IMR-90 (cell line): ENCODE data around the gene USP16. TPM values are rescaled to one million over a fixed set of nuclear protein-coding genes. Genes with fewer than 3 reads are reported as not detected.

Experiments
- ATAC-seq: fragments of 200-7000 bp; cut with Tn5 transposase; 2 replicates; pipeline ENCODE4 v1.9.1; 2020; ENCODE audit warnings: low read depth, mild to moderate bottlenecking, moderate library complexity
- BruUV-seq: library from RNA; stranded (reverse); fragments of 400-500 nt; replicated peaks from 2 replicates; lab custom pipeline; 2021; lab: Mats Ljungman, UMichigan
- CTCF ChIA-PET: fragments of 300-600 bp; formaldehyde crosslinking; extraction: SDS; loops from one replicate; lab custom pipeline; 2021; ENCODE audit warnings: antibody characterized with exemption; lab: Yijun Ruan, JAX
- POLR2A ChIA-PET: fragments of 300-600 bp; sonication (Branson Sonifier 250); formaldehyde crosslinking; loops from one replicate; lab custom pipeline; 2022; ENCODE audit warnings: antibody characterized with exemption; ENCODE audit not compliant: unreplicated experiment; lab: Charles Lee
- DNase-seq: peaks from one replicate; pipeline ENCODE4 v3.0.0; 2013
- H2AFZ ChIP-seq: replicated peaks from 2 replicates; pipeline ENCODE3; 2013; ENCODE audit warnings: low read length, mild to moderate bottlenecking; ENCODE audit not compliant: poor library complexity
- H2AK5ac ChIP-seq: 2 replicates; pipeline ENCODE4 v1.6.1; 2013; ENCODE audit warnings: low read depth, low read length, inconsistent platforms
- H2AK9ac ChIP-seq: replicated peaks from 2 replicates; pipeline ENCODE3; 2013; ENCODE audit warnings: mild to moderate bottlenecking, low read depth, low read length, moderate library complexity; ENCODE audit not compliant: poor library complexity
- H2BK120ac ChIP-seq: 2 replicates; pipeline ENCODE4 v1.6.1; 2013; ENCODE audit warnings: low read depth, low read length, inconsistent platforms
- H2BK15ac ChIP-seq: 3 replicates; pipeline ENCODE4 v1.6.1; 2013; ENCODE audit warnings: low read depth, low read length, inconsistent platforms
- H2BK20ac ChIP-seq: 2 replicates; pipeline ENCODE4 v1.6.1; 2013; ENCODE audit warnings: low read depth, mild to moderate bottlenecking, inconsistent platforms, low read length, moderate library complexity
- H2BK5ac ChIP-seq: 2 replicates; pipeline ENCODE4 v1.6.1; 2013; ENCODE audit warnings: mild to moderate bottlenecking, low read depth, low read length, inconsistent platforms; ENCODE audit not compliant: poor library complexity, severe bottlenecking
- H3K14ac ChIP-seq: replicated peaks from 2 replicates; pipeline ENCODE4 v1.6.1; 2013; ENCODE audit warnings: low read depth, low read length, inconsistent platforms
- H3K18ac ChIP-seq: 2 replicates; pipeline ENCODE4 v1.6.1; 2013; ENCODE audit warnings: low read depth, low read length, control low read depth
- H3K23ac ChIP-seq: 2 replicates; pipeline ENCODE4 v1.6.1; 2013; ENCODE audit warnings: low read depth, low read length, inconsistent platforms
- H3K27ac ChIP-seq: 2 replicates; pipeline ENCODE4 v1.5.1; 2013; ENCODE audit warnings: mild to moderate bottlenecking, control low read depth, low read length; ENCODE audit not compliant: insufficient read depth
- H3K27me3 ChIP-seq: 2 replicates; pipeline ENCODE4 v1.6.1; 2013; ENCODE audit warnings: low read length; ENCODE audit not compliant: control insufficient read depth, insufficient read depth
- H3K36me3 ChIP-seq: 2 replicates; pipeline ENCODE4 v1.6.1; 2013; ENCODE audit warnings: low read length, mixed read lengths; ENCODE audit not compliant: control insufficient read depth, insufficient read depth
- H3K4ac ChIP-seq: 2 replicates; pipeline ENCODE4 v1.6.1; 2013; ENCODE audit warnings: low read depth, low read length, inconsistent platforms
- H3K4me1 ChIP-seq: 2 replicates; pipeline ENCODE4 v1.6.1; 2013; ENCODE audit warnings: low read length, mixed read lengths; ENCODE audit not compliant: control insufficient read depth, insufficient read depth
- H3K4me2 ChIP-seq: 2 replicates; pipeline ENCODE4 v1.6.1; 2013; ENCODE audit warnings: low read depth, mild to moderate bottlenecking, control low read depth, low read length, moderate library complexity
- H3K4me3 ChIP-seq: 2 replicates; pipeline ENCODE4 v1.5.1; 2013; ENCODE audit warnings: low read depth, mild to moderate bottlenecking, control low read depth, low read length, moderate library complexity; ENCODE audit not compliant: insufficient read depth
- H3K56ac ChIP-seq: 2 replicates; pipeline ENCODE4 v1.6.1; 2013; ENCODE audit warnings: low read length, inconsistent platforms; ENCODE audit not compliant: insufficient read depth; ENCODE audit errors: extremely low read depth
- H3K79me1 ChIP-seq, 2 experiments: 2 replicates each; pipeline ENCODE4 v1.6.1; 2013; ENCODE audit warnings: low read length in 2 of 2, inconsistent platforms in 1 of 2, low read depth in 1 of 2
- H3K9ac ChIP-seq: 2 replicates; pipeline ENCODE4 v1.6.1; 2013; ENCODE audit warnings: low read depth, low read length, control low read depth
- H3K9me1 ChIP-seq: 2 replicates; pipeline ENCODE4 v1.6.1; 2013; ENCODE audit warnings: low read length, inconsistent platforms; ENCODE audit not compliant: insufficient read depth
- H3K9me3 ChIP-seq: 2 replicates; pipeline ENCODE4 v1.6.1; 2013; ENCODE audit warnings: low read length; ENCODE audit not compliant: control insufficient read depth, insufficient read depth
- H4K20me1 ChIP-seq: 2 replicates; pipeline ENCODE4 v1.6.1; 2013; ENCODE audit warnings: low read length, inconsistent platforms; ENCODE audit not compliant: insufficient read depth
- H4K5ac ChIP-seq: 2 replicates; pipeline ENCODE4 v1.6.1; 2013; ENCODE audit warnings: mild to moderate bottlenecking, low read depth, low read length, control low read depth
- H4K8ac ChIP-seq, 2 experiments: 2 replicates each; pipeline ENCODE4 v1.6.1; 2013; ENCODE audit warnings: low read depth in 2 of 2, low read length in 2 of 2, control low read depth in 1 of 2, inconsistent platforms in 1 of 2
- H4K91ac ChIP-seq: 2 replicates; pipeline ENCODE4 v1.6.1; 2013; ENCODE audit warnings: low read depth, low read length, inconsistent platforms; ENCODE audit not compliant: insufficient read depth
- BHLHE40 ChIP-seq: fragments of 150-350 bp; IDR thresholded peaks from 2 replicates; pipeline ENCODE4 v1.6.1; 2016; ENCODE audit warnings: mild to moderate bottlenecking, low read depth, low read length
- CEBPB ChIP-seq: IDR thresholded peaks from 2 replicates; pipeline ENCODE4 v1.6.1; 2012; ENCODE audit warnings: low read depth, low read length, improper control_type of control experiment
- CHD1 ChIP-seq: IDR thresholded peaks from 2 replicates; pipeline ENCODE4 v1.6.1; 2012; ENCODE audit warnings: low read depth, low read length, improper control_type of control experiment
- ELK1 ChIP-seq: fragments of 150-350 bp; IDR thresholded peaks from 2 replicates; pipeline ENCODE4 v1.6.1; 2016; ENCODE audit warnings: low read depth, mild to moderate bottlenecking, low read length, moderate library complexity, borderline replicate concordance
- FOS ChIP-seq: fragments of 150-350 bp; IDR thresholded peaks from 2 replicates; pipeline ENCODE4 v1.6.1; 2016; ENCODE audit warnings: low read depth, low read length
- MAFK ChIP-seq: IDR thresholded peaks from 2 replicates; pipeline ENCODE4 v1.6.1; 2012; ENCODE audit warnings: low read depth, low read length, improper control_type of control experiment
- MAZ ChIP-seq: IDR thresholded peaks from 2 replicates; pipeline ENCODE4 v1.6.1; 2012; ENCODE audit warnings: low read depth, mild to moderate bottlenecking, low read length, improper control_type of control experiment, moderate library complexity, borderline replicate concordance
- MXI1 ChIP-seq: IDR thresholded peaks from 2 replicates; pipeline ENCODE4 v1.6.1; 2012; ENCODE audit warnings: low read depth, mild to moderate bottlenecking, low read length, moderate library complexity, borderline replicate concordance
- POLR2A ChIP-seq: IDR thresholded peaks from 2 replicates; pipeline ENCODE4 v1.6.1; 2012; ENCODE audit warnings: mild to moderate bottlenecking, low read depth, low read length
- RAD21 ChIP-seq: IDR thresholded peaks from 2 replicates; pipeline ENCODE4 v1.6.1; 2012; ENCODE audit warnings: low read length, improper control_type of control experiment
- RFX5 ChIP-seq: IDR thresholded peaks from 2 replicates; pipeline ENCODE4 v1.8.0; 2012; ENCODE audit warnings: low read depth, mild to moderate bottlenecking, low read length, moderate library complexity
- WGBS, 2 experiments: methylation state at CpG; one replicate each; pipeline versions ENCODE4 v1.1.5 to v1.1.7; 2013; ENCODE audit warnings: missing lambda C conversion rate in 2 of 2; ENCODE audit not compliant: insufficient read length in 1 of 2; ENCODE audit errors: extremely low coverage in 2 of 2; 5-methylcytosine and 5-hydroxymethylcytosine counted together
- dilution Hi-C: fragments of 300-500 bp; cut with HindIII; formaldehyde crosslinking; loops from one replicate; pipeline ENCODE4 v1.14.3; 2018; ENCODE audit warnings: low sequenced_read_pairs; ENCODE audit not compliant: unreplicated experiment
- in situ Hi-C: fragments of 300-500 bp; cut with MboI; formaldehyde crosslinking; loops from 3 replicates; pipeline ENCODE4 v1.14.3; 2019; ENCODE audit warnings: low sequenced_read_pairs, inconsistent platforms, mixed read lengths
- intact Hi-C: fragments of 100-400 bp; cut with micrococcal nuclease; formaldehyde crosslinking; loops from 2 replicates; pipeline ENCODE4 v1.10.0; 2022
- polyA plus RNA-seq, 3 experiments: library from polyadenylated mRNA; depleted of rRNA; stranded (reverse); fragments of >200 nt; gene quantifications; 2 replicates each; pipeline ENCODE4 v1.2.3, GENCODE V29; 2012; ENCODE audit warnings: low replicate concordance in 1 of 3
- total RNA-seq: library from RNA; depleted of rRNA; stranded (reverse); fragments of >200 nt; gene quantifications from 2 replicates; pipeline ENCODE4 v1.2.3, GENCODE V29; 2012
- TF ChIP-seq, protein P1 (sequence below): conservative IDR thresholded peaks from 2 replicates; pipeline ENCODE4 v1.5.1; 2012; ENCODE audit warnings: mild to moderate bottlenecking, low read depth, low read length, improper control_type of control experiment

The USP16 gene
- total and polyA plus RNA-seq, 2 of the 4 experiments (the other 2 are of a cell fraction): 15.5 to 28.7 TPM

DNA sequence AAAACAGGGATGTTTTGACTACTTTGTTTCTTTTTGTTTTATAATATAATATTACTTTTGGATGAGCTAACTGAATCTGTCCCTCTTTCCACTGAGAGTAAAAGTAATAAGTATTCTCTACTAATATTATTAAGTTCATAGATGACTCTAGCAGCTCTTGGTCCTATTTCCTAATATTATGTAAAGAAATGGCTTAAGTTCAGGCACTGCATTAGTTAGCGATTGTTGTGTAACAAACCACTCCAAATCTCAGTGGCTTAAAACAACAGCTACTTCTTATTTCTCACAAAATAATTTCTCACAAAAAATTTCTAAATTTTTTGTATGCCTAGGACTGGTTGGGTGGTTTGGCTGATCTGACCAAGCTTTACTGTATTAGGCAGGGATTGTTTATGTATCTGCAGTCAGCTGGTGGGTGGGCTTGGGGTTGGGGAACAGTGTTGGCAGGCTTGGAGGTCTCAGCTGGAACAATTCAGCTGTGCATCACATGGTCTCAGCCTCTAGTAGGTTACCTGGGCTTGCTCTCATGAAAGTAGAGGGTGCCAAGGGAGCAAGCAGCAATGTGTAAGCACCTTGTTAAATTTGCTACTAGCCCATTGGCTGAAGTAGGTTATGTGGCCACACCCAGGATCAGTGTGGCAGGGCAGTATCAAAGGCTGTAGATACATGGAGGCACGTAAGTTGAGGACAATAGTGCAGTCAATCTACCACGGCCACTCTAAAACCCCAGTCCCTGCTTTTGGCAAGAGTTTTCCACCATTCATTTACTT, 57.8 kb downstream of the USP16 start:
- ATAC-seq (no peak), DNase-seq (no peak)
- H3K9ac ChIP-seq: no peak overlapping the region
- no peak overlapping the region for H4K5ac ChIP-seq
- no peak overlapping the region for H3K14ac ChIP-seq
- peaks cover 8% of the 10 kb centered on the region for H3K4me1 ChIP-seq
- no peak overlapping the region for H4K91ac ChIP-seq
- no peaks in the 10 kb centered on the region for H4K20me1 ChIP-seq
- H3K9me3 ChIP-seq: no peaks in the 10 kb centered on the region
- no peak overlapping the region for H2BK120ac ChIP-seq
- H3K56ac ChIP-seq: no peak overlapping the region
- H2BK15ac ChIP-seq: no peak overlapping the region
- no peaks in the 10 kb centered on the region for H3K36me3 ChIP-seq
- dilution Hi-C loops: no loop called here
- H3K4me3 ChIP-seq: no peak overlapping the region
- H4K8ac ChIP-seq: no peak overlapping the region
- no peaks in the 10 kb centered on the region for H3K27me3 ChIP-seq
- H2AK9ac ChIP-seq: no peak overlapping the region
- no peak overlapping the region for H2AK5ac ChIP-seq
- no peak overlapping the region for H3K4ac ChIP-seq
- H3K27ac ChIP-seq: no peak overlapping the region
- TF ChIP-seq ELK1 (no peak), MXI1 (no peak), MAZ (no peak), CEBPB (no peak), RFX5 (no peak), FOS (no peak), BHLHE40 (no peak), RAD21 (no peak), MAFK (no peak), CHD1 (no peak), POLR2A (no peak)
- TF ChIP-seq, protein P1, sequence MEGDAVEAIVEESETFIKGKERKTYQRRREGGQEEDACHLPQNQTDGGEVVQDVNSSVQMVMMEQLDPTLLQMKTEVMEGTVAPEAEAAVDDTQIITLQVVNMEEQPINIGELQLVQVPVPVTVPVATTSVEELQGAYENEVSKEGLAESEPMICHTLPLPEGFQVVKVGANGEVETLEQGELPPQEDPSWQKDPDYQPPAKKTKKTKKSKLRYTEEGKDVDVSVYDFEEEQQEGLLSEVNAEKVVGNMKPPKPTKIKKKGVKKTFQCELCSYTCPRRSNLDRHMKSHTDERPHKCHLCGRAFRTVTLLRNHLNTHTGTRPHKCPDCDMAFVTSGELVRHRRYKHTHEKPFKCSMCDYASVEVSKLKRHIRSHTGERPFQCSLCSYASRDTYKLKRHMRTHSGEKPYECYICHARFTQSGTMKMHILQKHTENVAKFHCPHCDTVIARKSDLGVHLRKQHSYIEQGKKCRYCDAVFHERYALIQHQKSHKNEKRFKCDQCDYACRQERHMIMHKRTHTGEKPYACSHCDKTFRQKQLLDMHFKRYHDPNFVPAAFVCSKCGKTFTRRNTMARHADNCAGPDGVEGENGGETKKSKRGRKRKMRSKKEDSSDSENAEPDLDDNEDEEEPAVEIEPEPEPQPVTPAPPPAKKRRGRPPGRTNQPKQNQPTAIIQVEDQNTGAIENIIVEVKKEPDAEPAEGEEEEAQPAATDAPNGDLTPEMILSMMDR: no peak
- in situ Hi-C loops: loop anchor here (25.0 kb wide), 1 partner anchor 2005 kb away; no protein-coding TSS in a partner anchor
- intact Hi-C loops: no loop called here
- H2AFZ ChIP-seq: no peak overlapping the region
- ChIA-PET CTCF (interaction anchor here (0.6 kb wide), 1 partner anchor 89 kb away, joined by 4 read pairs; no protein-coding TSS in a partner anchor), POLR2A (no interaction called here)
- no peak overlapping the region for H2BK5ac ChIP-seq
- H3K79me1 ChIP-seq: peaks cover 0 to 13% of the 10 kb centered on the region in 2 experiments; a peak in 2 of 4 replicates
- no peak overlapping the region for H2BK20ac ChIP-seq
- no peak overlapping the region for H3K23ac ChIP-seq
- no peak overlapping the region for H3K4me2 ChIP-seq
- 80% methylated on average over 1 of the region's 3 CpGs; no CpG with 5 or more reads in 1 of the 2 experiments for WGBS, 2 experiments
- no peak overlapping the region for H3K18ac ChIP-seq
- H3K9me1 ChIP-seq: peaks cover 6% of the 10 kb centered on the region
- BruUV-seq: no TSS peak
